IPS DF 4.7 (cell line): ENCODE measurements around the gene CDC20.

ENCODE experiments used
- DNase-seq: peaks from one replicate; pipeline ENCODE4 v3.0.0-alpha.2; 2013; ENCODE audit warnings: low spot score; ENCODE audit errors: extremely low read depth

Gene CDC20

GRCh38 chr1:43329995-43330751 is 28.6 kb upstream of the CDC20 start:
- DNase-seq = no peak

- no peak for DNase-seq
These were observed 27.1 kb upstream of the CDC20 start for GRCh38 chr1:43331688-43332087.

- no peak for DNase-seq
These were observed 24.2 kb upstream of the CDC20 start for GRCh38 chr1:43334453-43335205.

GRCh38 chr1:43337588-43337987 is 21.2 kb upstream of the CDC20 start, which contains the start of gene MPL:
TSS of gene MPL (plus strand) at chr1:43337818. CDS start at chr1:43337849, 31 bp downstream.
- no peak for DNase-seq

- no peak for DNase-seq
These were observed 20.8 kb upstream of the CDC20 start for GRCh38 chr1:43338001-43338400.

GRCh38 chr1:43339584-43340232 is 19.1 kb upstream of the CDC20 start:
- no peak for DNase-seq

- no peak for DNase-seq
These were observed 18.2 kb upstream of the CDC20 start for GRCh38 chr1:43340559-43340958.

- DNase-seq = no peak
These were observed 14.4 kb upstream of the CDC20 start for GRCh38 chr1:43344267-43344850.

GRCh38 chr1:43345120-43345519 is 13.7 kb upstream of the CDC20 start:
- DNase-seq = no peak

GRCh38 chr1:43346636-43347035 is 12.1 kb upstream of the CDC20 start:
- DNase-seq = no peak

GRCh38 chr1:43348343-43348808 is 10.4 kb upstream of the CDC20 start:
- no peak for DNase-seq

- peak; percentile 86 for DNase-seq
These were observed 9.8 kb upstream of the CDC20 start for GRCh38 chr1:43348809-43349593.

GRCh38 chr1:43349594-43350306 is 9.0 kb upstream of the CDC20 start:
- no peak for DNase-seq

GRCh38 chr1:43350976-43351375 is 7.8 kb upstream of the CDC20 start:
- DNase-seq = no peak

GRCh38 chr1:43351421-43352350 is 7.1 kb upstream of the CDC20 start:
- no peak for DNase-seq

GRCh38 chr1:43352351-43352705 is 6.5 kb upstream of the CDC20 start:
- no peak for DNase-seq

GRCh38 chr1:43352881-43353280 is 5.9 kb upstream of the CDC20 start:
- no peak for DNase-seq

- no peak for DNase-seq
These were observed 4.3 kb upstream of the CDC20 start for GRCh38 chr1:43354471-43354870.

- DNase-seq = no peak
These were observed 3.8 kb upstream of the CDC20 start for GRCh38 chr1:43354936-43355335.
